Measurements from ENCODE around the gene TRAF2. TPM values are rescaled to one million over a fixed set of nuclear protein-coding genes. Genes with fewer than 3 reads are reported as not detected.
"Not testable (repeated sequence)": the region's sequence is repeated elsewhere in the genome, so short reads cannot be mapped to it uniquely, and the experiment has no call there.

TRAF2 gene
- 10 to 100 TPM; 28.0 to 34.4 TPM for total RNA-seq
- polyA plus RNA-seq, result 10 to 100 TPM in 2 of 3 donors, 1 to 10 TPM in 1; 7.9 to 24.4 (median 12.2) TPM
- total RNA-seq, result 15.1 to 80.3 (median 30.5) reads per million in 6 experiments

- Mint-ChIP-seq H3K36me3 (peaks cover 0 to 6% (median 0%) of the 10 kb centered on the region in 3 donors), H3K4me3 (peak within 1 kb of the TSS; percentile 75 to 92 (median 86)), H3K4me1 (peaks cover 6 to 53% (median 36%) of the 10 kb centered on the region in 4 donors), H3K27me3 (no peaks in the 10 kb centered on the region), H3K9me3 (no peaks in the 10 kb centered on the region), H3K27ac (peak within 1 kb of the TSS; percentile 66 to 92 (median 86))
- DNase-seq, result peak; percentile 92 to 98 (median 96)
- peak; percentile 94 to 96 for ATAC-seq
- POLR2A ChIA-PET, result interaction anchor here (0.6 to 2.8 kb wide), 16 partner anchors 10 to 298 kb away, joined by 3 to 14 read pairs (median 5); partner anchors contain the start of genes AJM1, CLIC3, FBXW5 and PAXX
Observed at GRCh38 chr9:136885950-136886578, at the start of gene TRAF2. Gene TRAF2 (plus strand): TSS chr9:136886516. CDS start chr9:136898741, 12,225 bp downstream.

GRCh38 chr9:136837146-136837855 lies 49.0 kb upstream of the TRAF2 start:
- Mint-ChIP-seq H3K36me3 (peaks cover 0 to 15% (median 2%) of the 10 kb centered on the region in 3 donors), H3K4me1 (peaks cover 3 to 12% (median 9%) of the 10 kb centered on the region in 4 donors), H3K27me3 (peaks cover 0 to under 1% (median 0%) of the 10 kb centered on the region in 5 donors), H3K4me3 (no peak overlapping the region), H3K9me3 (no peaks in the 10 kb centered on the region), H3K27ac (no peak overlapping the region)
- ATAC-seq, result no peak
- POLR2A ChIA-PET, result interaction anchor here (1.6 kb wide), 1 partner anchor 30 kb away, joined by 6 read pairs; the partner anchor contains the start of gene RABL6
- peak in 1 of 10 donors; percentile 1 for DNase-seq

GRCh38 chr9:136837856-136838277 lies 48.4 kb upstream of the TRAF2 start:
- not testable (repeated sequence) for DNase-seq, ATAC-seq, H3K9me3 Mint-ChIP-seq, H3K27ac Mint-ChIP-seq, H3K4me3 Mint-ChIP-seq, H3K27me3 Mint-ChIP-seq
- POLR2A ChIA-PET, result interaction anchor here (0.5 kb wide), 1 partner anchor 75 kb away, joined by 4 read pairs; no protein-coding TSS in a partner anchor
- H3K36me3 Mint-ChIP-seq, result peaks cover 0 to 15% (median 0%) of the 10 kb centered on the region in 3 donors
- peaks cover 5 to 14% (median 11%) of the 10 kb centered on the region in 4 donors for H3K4me1 Mint-ChIP-seq

GRCh38 chr9:136838314-136839228 lies 47.7 kb upstream of the TRAF2 start:
- Mint-ChIP-seq H3K27me3 (peaks cover 0 to 5% (median 0%) of the 10 kb centered on the region in 5 donors), H3K27ac (no peak overlapping the region), H3K4me3 (no peak overlapping the region), H3K4me1 (peaks cover 8 to 16% (median 11%) of the 10 kb centered on the region in 4 donors), H3K9me3 (no peaks in the 10 kb centered on the region), H3K36me3 (peaks cover 0 to 15% (median 0%) of the 10 kb centered on the region in 3 donors)
- POLR2A ChIA-PET, result interaction anchor here (0.5 to 0.7 kb wide), 2 partner anchors 16 to 74 kb away, joined by 4 to 6 read pairs; no protein-coding TSS in a partner anchor
- DNase-seq (no peak), ATAC-seq (no peak)

GRCh38 chr9:136839229-136840139 lies 46.8 kb upstream of the TRAF2 start:
- no peak for ATAC-seq
- peaks cover 9 to 18% (median 13%) of the 10 kb centered on the region in 4 donors for H3K4me1 Mint-ChIP-seq
- no peaks in the 10 kb centered on the region for H3K9me3 Mint-ChIP-seq
- POLR2A ChIA-PET, result interaction anchor here (1.1 to 1.8 kb wide), 2 partner anchors 26 to 32 kb away, joined by 4 to 5 read pairs; partner anchors contain the start of genes EDF1 and RABL6
- peaks cover 0 to 13% (median 0%) of the 10 kb centered on the region in 3 donors for H3K36me3 Mint-ChIP-seq
- H3K27ac Mint-ChIP-seq, result peak overlapping the region in 1 of 10 donors; percentile 49
- H3K4me3 Mint-ChIP-seq, result peak overlapping the region in 1 of 10 donors; percentile 32
- DNase-seq, result no peak
- peaks cover 0 to 8% (median 0%) of the 10 kb centered on the region in 5 donors for H3K27me3 Mint-ChIP-seq

- H3K27me3 Mint-ChIP-seq, result peaks cover 0 to 10% (median 0%) of the 10 kb centered on the region in 5 donors
- POLR2A ChIA-PET, result interaction anchor here (1.1 to 1.8 kb wide), 3 partner anchors 26 to 152 kb away, joined by 3 to 5 read pairs (median 4); partner anchors contain the start of genes EDF1, PAXX and RABL6
- DNase-seq (no peak), ATAC-seq (no peak)
- peak overlapping the region in 3 of 10 donors; percentile 21 to 40 (median 32) for H3K4me3 Mint-ChIP-seq
- H3K27ac Mint-ChIP-seq, result peak overlapping the region in 1 of 10 donors; percentile 49
- peaks cover 0 to 13% (median 0%) of the 10 kb centered on the region in 3 donors for H3K36me3 Mint-ChIP-seq
- no peaks in the 10 kb centered on the region for H3K9me3 Mint-ChIP-seq
- peaks cover 9 to 18% (median 13%) of the 10 kb centered on the region in 4 donors for H3K4me1 Mint-ChIP-seq
Observed at GRCh38 chr9:136840140-136840876, 46.0 kb upstream of the TRAF2 start.

GRCh38 chr9:136840877-136841645 lies 45.3 kb upstream of the TRAF2 start:
- Mint-ChIP-seq H3K27ac (no peak overlapping the region), H3K36me3 (peaks cover 0 to 13% (median 0%) of the 10 kb centered on the region in 3 donors), H3K27me3 (peaks cover 0 to 13% (median 0%) of the 10 kb centered on the region in 5 donors), H3K9me3 (no peaks in the 10 kb centered on the region), H3K4me1 (peaks cover 9 to 18% (median 14%) of the 10 kb centered on the region in 4 donors), H3K4me3 (peak overlapping the region in 1 of 10 donors; percentile 31)
- POLR2A ChIA-PET, result interaction anchor here (1.2 to 1.8 kb wide), 3 partner anchors 33 to 151 kb away, joined by 3 to 12 read pairs (median 5); partner anchors contain the start of genes PAXX, RABL6 and TRAF2
- ATAC-seq, result no peak
- DNase-seq, result no peak

GRCh38 chr9:136841646-136842379 lies 44.5 kb upstream of the TRAF2 start:
- Mint-ChIP-seq H3K36me3 (peaks cover 0 to 13% (median 0%) of the 10 kb centered on the region in 3 donors), H3K27ac (peak overlapping the region in 3 of 10 donors; percentile 43 to 78 (median 51)), H3K4me3 (peak overlapping the region; percentile 75 to 94 (median 84)), H3K27me3 (peaks cover 0 to 18% (median 2%) of the 10 kb centered on the region in 5 donors), H3K4me1 (peaks cover 11 to 22% (median 15%) of the 10 kb centered on the region in 4 donors)
- ATAC-seq, DNase-seq, H3K9me3 Mint-ChIP-seq: not testable (repeated sequence)
- POLR2A ChIA-PET, result interaction anchor here (0.9 to 3.8 kb wide), 9 partner anchors 35 to 193 kb away, joined by 3 to 17 read pairs (median 4); partner anchors contain the start of genes PAXX, RABL6 and TRAF2
